Suppressor macrophage (primary cell): Measurements from ENCODE around the gene FAM20C.
"Not testable (repeated sequence)": the region's sequence is repeated elsewhere in the genome, so short reads cannot be mapped to it uniquely, and the experiment has no call there.

Source experiments
- DNase-seq, 4 experiments: peaks; one replicate each; pipeline ENCODE4 v3.0.0-alpha.2; 2020 to 2022

The FAM20C gene

DNA sequence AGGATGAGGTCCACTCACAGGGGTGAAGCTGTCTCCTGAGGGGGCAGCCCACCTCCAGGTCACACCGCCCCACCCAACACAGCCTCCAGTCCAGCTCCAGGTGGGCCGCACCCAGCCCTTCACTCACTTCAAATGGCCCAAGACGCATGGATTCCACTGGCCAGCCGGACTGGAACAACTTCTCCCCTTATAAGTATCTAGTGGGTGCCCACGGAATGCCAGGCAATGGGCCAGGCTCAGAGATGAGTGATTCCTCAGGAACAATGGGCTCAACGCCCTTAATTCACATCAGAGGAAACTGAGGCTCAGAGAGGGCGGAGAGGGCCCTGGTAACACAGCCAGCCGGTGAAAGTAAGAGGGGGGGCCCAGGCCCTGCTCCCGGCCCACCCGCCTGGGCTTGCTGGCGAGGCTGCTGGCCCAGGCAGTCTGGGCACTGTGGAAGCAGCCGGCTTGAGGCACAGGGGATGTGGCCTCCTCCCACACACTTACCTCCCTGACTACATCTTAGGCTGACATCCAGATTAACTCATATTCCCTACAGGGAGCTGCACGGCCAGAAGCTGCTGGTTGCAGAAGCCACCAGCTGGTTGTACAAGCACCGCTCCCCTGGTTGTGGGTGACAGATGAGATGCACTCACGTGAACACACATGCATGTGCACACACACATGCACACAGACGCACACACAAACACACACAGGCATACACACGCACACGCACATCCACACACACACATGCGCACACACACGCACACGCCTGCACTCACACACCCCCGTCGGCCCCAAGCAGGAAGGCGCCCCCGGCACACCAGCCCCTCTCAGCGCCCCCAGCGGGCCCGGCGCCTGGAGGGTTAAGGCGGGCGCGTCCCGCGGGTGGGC is 1.0 kb upstream of the FAM20C start:
- peak; percentile 78 to 93 (median 86) for DNase-seq

DNA sequence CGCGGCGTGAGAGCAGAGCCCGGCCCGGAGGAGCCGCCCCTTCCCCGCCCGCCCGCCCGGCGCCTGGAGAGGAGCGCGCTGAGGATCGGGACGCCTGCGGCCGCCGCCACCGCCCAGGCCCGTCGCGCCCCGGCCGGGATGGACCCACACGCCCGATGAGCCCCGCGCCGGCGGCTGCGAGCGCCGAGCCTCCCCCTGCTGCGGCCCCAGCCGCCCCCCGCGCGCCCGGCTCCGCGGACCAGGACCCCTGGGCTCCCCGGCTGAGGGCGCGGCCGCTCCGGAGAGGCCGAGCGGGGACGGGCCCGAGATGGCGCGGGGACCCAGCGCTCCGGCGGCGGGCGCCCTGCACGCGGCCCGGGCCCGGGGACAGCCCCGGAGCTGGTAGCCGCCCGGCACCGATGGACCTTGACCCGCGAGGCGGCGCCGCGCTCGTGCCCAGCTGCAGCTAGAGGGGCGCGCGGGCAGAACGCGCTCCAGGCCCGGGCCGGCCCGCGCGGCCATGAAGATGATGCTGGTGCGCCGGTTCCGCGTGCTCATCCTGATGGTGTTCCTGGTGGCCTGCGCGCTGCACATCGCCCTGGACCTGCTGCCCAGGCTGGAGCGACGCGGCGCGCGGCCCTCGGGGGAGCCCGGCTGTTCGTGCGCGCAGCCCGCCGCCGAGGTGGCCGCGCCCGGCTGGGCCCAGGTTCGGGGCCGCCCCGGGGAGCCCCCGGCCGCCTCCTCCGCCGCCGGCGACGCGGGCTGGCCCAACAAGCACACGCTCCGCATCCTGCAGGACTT is 520 bp downstream of the FAM20C start:
- DNase-seq, result peak in 3 of 4 experiments; percentile 46 to 67 (median 56)

DNA sequence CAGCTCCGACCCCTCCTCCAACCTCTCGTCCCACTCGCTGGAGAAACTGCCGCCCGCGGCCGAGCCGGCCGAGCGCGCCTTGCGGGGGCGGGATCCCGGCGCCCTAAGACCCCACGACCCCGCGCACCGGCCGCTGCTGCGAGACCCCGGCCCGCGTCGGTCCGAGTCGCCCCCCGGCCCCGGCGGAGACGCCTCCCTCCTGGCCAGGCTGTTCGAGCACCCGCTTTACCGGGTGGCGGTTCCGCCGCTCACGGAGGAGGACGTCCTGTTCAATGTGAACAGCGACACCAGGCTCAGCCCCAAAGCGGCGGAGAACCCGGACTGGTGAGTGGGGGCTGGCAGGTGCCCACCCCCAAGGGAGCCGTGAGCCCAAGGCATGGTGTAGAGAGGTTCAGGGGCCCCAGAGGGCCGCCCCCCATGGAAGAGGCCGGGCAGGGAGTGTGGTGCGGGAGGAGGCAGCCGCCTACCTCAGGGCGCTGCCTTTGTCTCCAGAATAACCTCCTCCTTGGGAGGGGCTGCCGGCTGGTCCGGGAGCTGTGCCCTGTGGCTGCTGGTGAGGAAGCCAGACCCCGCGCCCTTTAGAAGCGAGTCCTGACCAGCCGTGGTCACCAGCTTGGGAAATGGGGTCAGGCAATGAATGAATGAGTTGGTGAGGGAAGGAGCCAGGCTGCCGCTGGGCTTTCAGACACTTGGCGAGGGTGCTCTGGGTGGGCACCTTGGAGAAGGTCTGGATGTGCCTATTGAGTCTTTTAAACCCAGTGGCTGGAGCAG is 1.3 kb downstream of the FAM20C start:
- peak in 2 of 4 experiments; percentile 34 to 53 for DNase-seq

DNA sequence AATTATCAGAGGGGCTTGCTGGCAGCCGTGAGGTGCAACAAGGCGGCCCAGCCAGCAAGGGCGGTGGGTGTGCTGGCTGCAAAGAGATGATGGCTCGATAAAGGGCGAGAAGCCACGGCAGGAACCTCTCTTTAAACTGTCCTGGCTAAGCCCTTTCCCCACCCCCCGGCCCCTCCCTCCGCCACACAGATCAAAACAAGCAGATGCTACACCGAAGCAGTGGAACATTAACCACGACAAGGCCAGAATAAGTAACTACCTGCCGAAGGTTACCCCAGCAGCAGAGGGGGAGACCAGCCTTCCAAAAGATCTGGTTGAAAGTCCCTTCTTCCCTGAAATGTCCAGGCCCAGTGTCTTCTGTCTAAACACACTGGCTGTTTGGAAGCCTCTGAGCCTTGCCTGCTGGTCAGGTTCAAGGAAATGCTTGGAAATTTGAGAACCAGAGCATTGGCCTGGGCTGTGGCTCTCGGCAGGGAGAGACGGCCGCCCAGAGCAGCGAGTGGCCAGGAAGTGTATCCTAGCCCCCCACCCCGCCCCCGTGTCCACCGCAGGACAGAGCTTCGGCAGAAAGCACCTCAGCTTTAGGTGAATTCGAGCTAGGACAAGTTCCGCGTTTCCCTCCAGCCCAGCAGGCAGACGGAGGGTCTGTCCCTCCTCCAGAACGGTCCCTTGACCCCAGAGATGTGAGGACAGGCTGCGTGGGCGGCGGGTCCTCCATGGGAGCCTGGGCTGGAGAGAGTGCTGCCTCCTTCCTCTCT is 2.1 kb downstream of the FAM20C start:
- peak in 3 of 4 experiments; percentile 53 to 76 (median 68) for DNase-seq

GRCh38 chr7:195010-195829 is 2.8 kb downstream of the FAM20C start:
- DNase-seq, result peak in 2 of 4 experiments; percentile 14 to 19

DNA sequence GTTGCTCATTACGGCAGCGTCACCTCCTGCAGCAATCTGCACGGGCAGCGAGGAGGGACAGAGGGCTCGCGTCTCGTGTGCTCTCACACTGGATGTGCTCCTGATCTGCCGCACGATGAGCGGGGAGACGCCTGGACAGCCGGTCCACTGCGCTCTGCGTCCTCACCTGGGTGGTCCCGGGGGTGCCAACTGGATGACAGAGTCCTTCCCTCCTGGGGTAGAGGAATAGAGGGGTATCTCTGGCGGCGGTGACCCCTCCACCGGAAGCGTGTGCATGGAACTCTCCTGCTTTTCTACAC is 3.4 kb downstream of the FAM20C start:
- no peak for DNase-seq

- DNase-seq, result peak in 1 of 4 experiments; percentile 12
Observed at GRCh38 chr7:196283-196682, 3.9 kb downstream of the FAM20C start.

- DNase-seq, result peak in 1 of 4 experiments; percentile 2
Observed at GRCh38 chr7:196778-197321, 4.5 kb downstream of the FAM20C start.

DNA sequence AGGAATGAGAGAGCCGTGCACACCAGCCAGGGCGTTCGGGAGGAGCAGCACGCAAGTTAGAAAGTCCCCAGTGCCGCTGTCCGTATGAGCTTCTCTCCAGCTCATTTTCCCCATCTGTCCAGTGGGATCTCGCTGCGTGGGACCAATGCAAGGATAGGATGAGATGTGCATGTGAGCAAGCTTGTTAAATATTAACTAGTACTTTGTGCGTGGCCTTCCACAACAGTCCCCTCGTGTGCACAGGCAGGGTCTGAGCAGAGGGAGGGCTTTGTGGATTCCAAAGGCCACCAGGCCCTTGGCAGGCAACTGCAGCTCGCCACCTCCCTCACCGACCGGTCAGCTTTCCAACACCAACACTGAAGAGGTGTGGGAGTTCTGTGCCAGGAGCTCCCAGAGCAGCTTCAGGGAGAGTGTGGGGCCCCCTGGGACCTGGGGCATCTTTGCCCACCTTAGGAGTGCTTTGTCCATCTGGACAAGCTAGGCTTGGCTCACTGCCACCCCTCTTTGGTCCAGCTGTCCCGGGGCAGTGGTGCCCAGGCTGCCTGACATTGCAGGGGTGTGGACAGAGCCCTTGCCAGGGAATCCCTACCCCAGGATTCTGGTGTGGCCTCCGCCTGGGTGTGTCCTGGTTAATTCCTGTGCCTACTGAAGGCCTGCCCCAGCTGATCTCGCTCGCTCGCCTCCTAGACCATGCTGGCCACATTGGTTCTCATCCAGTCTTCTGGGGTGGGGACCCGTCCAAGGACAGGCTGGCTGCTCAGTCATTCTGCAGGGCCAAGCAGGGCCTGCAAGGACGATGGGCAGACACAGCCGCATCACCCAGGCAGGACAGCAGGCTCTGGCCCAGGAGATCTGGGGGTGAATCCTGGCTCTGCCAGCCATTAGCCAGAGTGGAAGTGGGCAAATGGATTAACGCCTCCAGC is 5.3 kb downstream of the FAM20C start:
- DNase-seq, result peak in 1 of 4 experiments; percentile 6

DNA sequence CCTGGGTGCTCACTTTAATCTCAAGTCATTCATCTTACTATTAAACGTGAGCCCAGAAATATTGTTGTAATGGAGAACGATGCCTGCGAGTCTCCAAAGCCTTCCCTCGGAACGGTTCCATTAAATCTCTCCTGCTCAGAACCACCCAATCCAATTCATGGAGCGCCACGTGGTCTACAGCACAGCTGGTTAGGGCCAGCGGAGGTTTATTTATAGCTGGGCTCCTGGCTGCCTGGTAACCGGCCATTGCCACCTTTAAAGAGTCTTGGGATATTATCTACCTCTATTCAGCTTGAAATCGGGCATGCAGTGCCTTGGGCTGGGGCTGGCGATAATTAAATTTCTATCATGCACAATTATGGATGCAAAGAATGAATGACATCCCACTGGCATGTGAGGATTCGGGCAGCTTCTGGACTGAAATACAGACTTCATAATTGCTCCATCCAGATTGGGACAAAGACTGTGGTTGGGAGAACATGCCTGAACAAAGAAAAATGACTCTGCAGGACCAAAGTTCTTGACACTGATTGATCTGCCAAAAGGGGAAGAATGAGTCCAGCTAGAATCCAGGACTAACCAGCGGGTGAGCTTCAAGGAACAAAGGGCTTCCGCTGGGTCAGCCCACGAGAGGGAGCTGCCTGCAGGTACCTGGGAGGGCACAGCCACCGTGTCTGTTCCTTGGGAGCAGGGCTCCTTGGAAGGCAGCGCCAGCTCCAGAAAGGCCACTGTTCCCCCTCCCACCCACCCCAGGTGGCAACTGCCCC is 7.3 kb downstream of the FAM20C start:
- peak in 1 of 4 experiments; percentile 5 for DNase-seq

DNA sequence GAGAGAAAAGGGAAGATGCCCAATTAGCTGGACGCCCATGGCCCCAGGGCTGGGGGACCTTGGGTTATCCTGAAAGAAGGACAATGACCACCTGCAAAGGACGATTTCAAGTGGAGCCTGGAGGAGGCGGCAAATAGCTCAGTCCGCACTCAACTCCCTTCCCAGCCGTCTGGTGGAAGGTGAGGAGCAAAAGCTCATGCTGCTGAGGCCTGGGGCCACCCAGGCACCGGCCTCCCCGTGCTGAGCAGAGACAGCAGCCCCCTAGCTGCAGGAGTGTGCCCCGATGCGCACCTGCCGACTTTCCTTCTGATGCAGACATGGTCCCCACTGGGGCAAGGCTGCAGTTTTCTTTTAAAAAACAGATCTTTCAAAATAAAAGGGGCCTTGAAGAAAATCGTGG is 7.9 kb downstream of the FAM20C start:
- DNase-seq, result peak in 1 of 4 experiments; percentile 6

DNA sequence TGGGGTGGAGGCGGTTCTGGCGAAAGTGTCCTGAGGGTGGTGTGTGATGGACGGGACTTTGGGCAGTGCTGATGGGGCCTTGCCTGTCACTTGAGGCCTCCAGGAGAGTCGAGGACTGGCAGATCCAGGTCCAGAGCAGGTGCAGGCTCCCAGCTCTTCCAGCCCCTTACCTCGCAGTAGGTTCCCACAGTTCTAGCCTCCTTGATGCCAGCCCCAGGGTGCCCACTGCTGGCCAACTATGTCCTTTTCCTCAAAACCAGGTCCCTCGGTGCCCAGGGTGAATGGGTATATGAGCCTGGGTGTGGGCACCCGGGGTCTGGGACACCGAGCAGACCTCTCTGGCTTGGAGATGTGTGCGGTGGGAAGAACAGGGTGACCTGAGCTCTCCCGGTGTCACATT is 8.3 kb downstream of the FAM20C start:
- peak in 1 of 4 experiments; percentile 26 for DNase-seq

- DNase-seq, result no peak
Observed at GRCh38 chr7:204326-204725, 12.0 kb downstream of the FAM20C start.

DNA sequence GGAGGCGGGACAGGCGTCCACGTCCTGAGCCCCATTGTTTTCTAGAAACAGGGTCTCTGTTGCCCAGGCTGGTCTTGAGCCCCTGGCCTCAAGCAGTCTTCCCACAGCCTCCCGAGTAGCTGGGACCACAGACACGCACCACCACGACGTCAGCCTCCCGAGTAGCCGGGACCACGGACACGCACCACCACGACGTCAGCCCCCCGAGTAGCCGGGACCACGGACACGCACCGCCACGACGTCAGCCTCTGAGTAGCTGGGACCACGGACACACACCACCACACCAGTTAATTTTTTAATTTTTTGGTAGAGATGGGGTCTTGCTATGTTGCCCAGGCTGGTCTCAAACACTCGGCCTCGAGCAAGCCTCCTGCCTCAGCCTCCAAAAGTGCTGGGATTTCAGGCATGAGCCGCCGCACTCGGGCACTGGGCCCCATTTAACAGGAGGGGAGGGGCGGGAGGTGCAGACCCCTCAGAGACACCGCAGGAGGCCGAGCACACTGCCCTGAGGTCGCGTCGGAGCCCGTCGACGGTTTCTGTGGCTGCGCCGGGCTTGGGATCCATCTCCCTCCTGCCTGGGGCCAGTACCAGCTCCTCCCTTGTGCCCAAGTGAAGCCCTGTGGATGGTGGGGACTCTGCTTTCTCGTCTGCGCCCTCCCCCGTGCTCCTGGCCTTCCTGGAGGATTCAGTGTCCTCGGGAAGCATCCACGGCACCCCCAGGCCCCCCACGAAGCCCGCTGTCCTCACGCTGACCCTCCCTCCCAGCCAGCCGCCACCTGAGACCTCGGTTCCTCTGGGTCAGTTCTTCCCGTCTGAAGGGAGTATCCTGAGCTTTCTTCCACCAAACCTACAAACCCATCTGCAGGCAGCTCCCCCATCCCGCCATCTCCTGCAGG is 13.0 kb downstream of the FAM20C start:
- no peak for DNase-seq

- DNase-seq, result not testable (repeated sequence)
Observed at GRCh38 chr7:206351-206750, 14.0 kb downstream of the FAM20C start.

DNA sequence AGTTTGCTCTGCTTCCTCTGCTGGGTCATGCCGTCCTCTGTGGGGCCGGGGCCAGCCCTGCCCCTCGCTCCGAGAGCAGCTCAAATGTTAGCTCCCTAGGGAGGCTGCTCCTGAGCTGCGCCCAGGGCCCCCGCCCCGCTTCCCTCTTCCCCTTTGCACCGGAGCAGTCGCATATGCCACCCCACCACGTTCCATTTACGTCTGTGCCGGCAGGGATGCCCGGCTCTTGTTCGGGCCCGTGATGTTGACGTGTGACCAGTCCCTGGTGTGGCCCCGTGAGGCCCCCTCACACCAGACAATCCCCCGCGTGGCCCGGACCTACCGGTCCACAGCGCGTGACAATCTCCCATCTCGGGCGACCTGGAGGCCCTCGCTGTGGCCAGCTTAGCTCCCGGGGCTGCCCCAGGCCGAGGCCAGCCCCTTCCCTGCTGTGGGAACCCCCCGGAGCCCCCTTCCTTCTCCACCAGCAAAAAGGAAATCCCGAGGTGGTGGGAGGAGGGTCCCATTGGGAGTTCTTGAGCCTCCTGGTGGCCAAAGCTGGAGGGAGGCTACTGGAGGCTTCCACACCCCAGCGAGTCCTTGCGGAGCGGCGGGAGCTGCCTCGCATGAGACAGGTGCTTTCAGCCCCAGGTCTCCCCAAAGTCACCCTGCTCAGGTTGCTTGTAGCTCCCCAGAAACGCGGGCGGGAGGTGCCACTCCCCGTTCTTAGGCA is 15.2 kb downstream of the FAM20C start:
- DNase-seq, result peak in 3 of 4 experiments; percentile 47 to 57 (median 54)

GRCh38 chr7:208130-208673 is 15.8 kb downstream of the FAM20C start:
- no peak for DNase-seq
